Small intestine (tissue), 7 donors: Measurements from ENCODE around the gene ARL6IP5. TPM values are rescaled to one million over a fixed set of nuclear protein-coding genes. Genes with fewer than 3 reads are reported as not detected.

Experiments
- DNase-seq, 2 donors: peaks; one replicate each; pipeline versions ENCODE4 v3.0.0 to v3.0.0-alpha.2; 2013
- FAIRE-seq: peaks from 2 replicates; lab custom pipeline; 2012; peaks lifted over from hg19 to GRCh38; lab: Jason Lieb, UNC
- H3K27ac ChIP-seq, 3 donors: one replicate each; pipeline ENCODE4 v1.5.1; 2013; ENCODE audit warnings: low read length in 2 of 3, mild to moderate bottlenecking in 2 of 3, control low read depth in 1 of 3, inconsistent platforms in 1 of 3, low read depth in 1 of 3, moderate library complexity in 1 of 3
- H3K27me3 ChIP-seq, 3 donors: one replicate each; pipeline ENCODE4 v1.6.1; 2013; ENCODE audit warnings: low read length in 3 of 3, inconsistent platforms in 1 of 3; ENCODE audit not compliant: control insufficient read depth in 3 of 3, insufficient read depth in 3 of 3
- H3K36me3 ChIP-seq, 3 donors: one replicate each; pipeline ENCODE4 v1.6.1; 2013; ENCODE audit warnings: low read length in 3 of 3, inconsistent platforms in 1 of 3, low read depth in 1 of 3, mild to moderate bottlenecking in 1 of 3, moderate library complexity in 1 of 3; ENCODE audit not compliant: control insufficient read depth in 3 of 3, insufficient read depth in 2 of 3
- H3K4me1 ChIP-seq, 3 donors: one replicate each; pipeline ENCODE4 v1.6.1; 2013; ENCODE audit warnings: low read length in 2 of 3, inconsistent platforms in 1 of 3, low read depth in 1 of 3, mild to moderate bottlenecking in 1 of 3, moderate library complexity in 1 of 3; ENCODE audit not compliant: control insufficient read depth in 3 of 3, insufficient read depth in 2 of 3
- H3K4me3 ChIP-seq, 3 donors: one replicate each; pipeline ENCODE4 v1.5.1; 2013; ENCODE audit warnings: low read length in 3 of 3, control low read depth in 1 of 3, inconsistent platforms in 1 of 3, low read depth in 1 of 3, mild to moderate bottlenecking in 1 of 3, moderate library complexity in 1 of 3
- H3K9me3 ChIP-seq, 2 donors: one replicate each; pipeline ENCODE4 v1.6.1; 2013; ENCODE audit warnings: low read depth in 1 of 2, low read length in 1 of 2; ENCODE audit not compliant: control insufficient read depth in 2 of 2, insufficient read depth in 1 of 2
- WGBS, 3 donors: extraction: QIAGEN DNeasy Blood & Tissue Kit; methylation state at CpG; one replicate each; pipeline ENCODE4 v1.1.7; 2013; 5-methylcytosine and 5-hydroxymethylcytosine counted together
- polyA plus RNA-seq, 4 donors: library from polyadenylated mRNA; stranded (reverse) in 3 of 4; unstranded in 1 of 4; fragments of 200-250 nt in 3 of 4; fragments of 120-200 nt in 1 of 4; gene quantifications; one replicate each; pipeline versions ENCODE4 v1.2.1 to v1.2.3, GENCODE V29; 2013
- donor health status: healthy with polysubstance abuse.
- donor health status: control.
- donor health status: control.
- donor health status: Bipolar disorder and iron deficiency.
- donor health status: healthy.

ARL6IP5 gene
- polyA plus RNA-seq, 4 donors = 23.0 to 71.4 (median 56.9) TPM

DNA sequence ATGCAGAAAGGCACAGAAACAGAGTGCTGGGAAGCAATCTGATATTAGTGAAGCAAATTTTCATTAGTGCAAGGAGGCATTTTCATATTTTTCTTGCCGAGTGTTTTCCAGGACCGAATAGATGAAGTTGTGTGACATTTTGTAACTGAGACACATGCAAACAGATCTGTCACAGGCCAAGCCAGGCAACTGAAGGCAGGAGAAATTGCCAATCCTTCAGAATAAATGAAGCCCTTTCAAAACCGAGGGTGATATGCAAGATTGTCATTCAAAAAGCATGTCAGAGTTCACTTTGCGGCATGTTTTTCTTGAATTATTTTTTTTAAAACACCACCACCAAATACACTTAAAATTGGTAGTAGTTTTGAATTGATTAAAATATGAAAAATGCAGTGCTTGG lies 31.4 kb downstream of the ARL6IP5 start:
- no peak for DNase-seq
- WGBS, 3 donors = 30 to 64% (median 42%) methylated on average over 4 of the region's 4 CpGs
- H3K36me3 ChIP-seq = no peaks in the 10 kb centered on the region
- no peak for FAIRE-seq
- no peaks in the 10 kb centered on the region for H3K27me3 ChIP-seq
- no peak overlapping the region for H3K27ac ChIP-seq
- H3K4me3 ChIP-seq = no peak overlapping the region
- no peaks in the 10 kb centered on the region for H3K9me3 ChIP-seq
- no peaks in the 10 kb centered on the region for H3K4me1 ChIP-seq

DNA sequence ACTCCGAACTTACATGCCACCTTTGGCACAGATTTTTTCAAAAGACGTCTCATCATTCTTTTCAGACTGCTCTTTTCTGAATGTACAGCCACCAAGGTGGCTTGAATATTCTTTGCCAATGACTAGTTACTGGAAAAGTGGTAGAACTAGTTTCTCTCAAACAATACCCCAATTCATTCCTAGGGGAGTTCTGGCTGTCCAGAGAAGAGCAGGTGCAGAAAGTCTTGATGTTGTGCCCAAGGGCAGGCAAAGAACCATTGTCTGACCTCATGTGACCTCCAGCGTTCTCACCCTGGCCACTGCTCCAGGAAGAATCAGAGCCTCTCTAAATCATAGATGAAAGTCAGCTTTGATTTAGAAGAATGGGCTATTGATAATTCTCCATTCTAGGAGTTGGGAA lies 32.2 kb downstream of the ARL6IP5 start:
- H3K27me3 ChIP-seq = no peaks in the 10 kb centered on the region
- 13 to 63% (median 34%) methylated on average over 3 of the region's 3 CpGs for WGBS, 3 donors
- no peak overlapping the region for H3K4me3 ChIP-seq
- FAIRE-seq (no peak), DNase-seq (peak; percentile 18 to 21)
- H3K27ac ChIP-seq = no peak overlapping the region
- H3K36me3 ChIP-seq = no peaks in the 10 kb centered on the region
- no peaks in the 10 kb centered on the region for H3K4me1 ChIP-seq
- H3K9me3 ChIP-seq = no peaks in the 10 kb centered on the region

DNA sequence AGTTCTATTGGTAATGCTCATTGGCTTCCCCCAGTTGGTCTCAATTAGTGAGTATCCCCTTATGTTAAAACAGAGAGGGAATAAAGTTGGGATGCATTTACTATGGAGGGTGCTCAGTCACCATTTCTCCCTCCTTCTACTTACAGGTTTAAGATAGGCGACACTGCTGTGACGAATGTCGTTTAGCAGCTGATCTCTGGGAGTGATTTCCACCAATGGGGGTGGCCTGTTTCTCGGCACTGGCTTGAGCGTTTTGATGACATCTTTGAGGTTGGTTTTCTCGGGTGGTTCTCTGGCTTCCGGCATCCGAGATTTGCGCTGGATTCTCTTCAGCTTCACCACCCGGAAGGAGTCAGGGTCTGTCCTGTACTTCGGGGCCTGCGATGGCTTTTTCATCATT lies 33.8 kb downstream of the ARL6IP5 start:
- DNase-seq (no peak), FAIRE-seq (no peak)
- Histone ChIP-seq H3K36me3 (no peaks in the 10 kb centered on the region), H3K27ac (no peak overlapping the region), H3K27me3 (no peaks in the 10 kb centered on the region), H3K9me3 (no peaks in the 10 kb centered on the region), H3K4me3 (no peak overlapping the region), H3K4me1 (no peaks in the 10 kb centered on the region)
- WGBS, 3 donors = 94 to 97% (median 96%) methylated on average over 12 of the region's 12 CpGs

DNA sequence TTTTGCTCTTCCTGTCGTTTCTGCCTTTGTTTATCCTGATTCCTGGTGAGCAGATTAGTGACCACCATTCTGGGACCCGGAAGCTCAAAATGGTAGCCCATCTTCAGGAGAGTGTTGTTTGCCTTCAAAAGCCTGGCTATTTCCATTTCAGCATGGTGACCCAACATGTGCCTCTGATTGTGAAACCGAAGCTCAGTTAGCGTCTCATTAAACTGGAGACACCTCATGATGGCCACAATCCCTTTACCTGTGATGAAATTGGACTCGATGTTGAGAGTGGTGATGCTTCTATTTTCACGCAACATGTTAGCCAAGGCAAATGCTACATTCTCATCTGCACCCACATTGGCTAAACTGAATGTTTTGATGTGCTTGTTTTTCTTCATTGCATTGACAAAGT lies 34.4 kb downstream of the ARL6IP5 start:
- WGBS, 3 donors = 91 to 95% (median 92%) methylated on average over 6 of the region's 6 CpGs
- no peaks in the 10 kb centered on the region for H3K9me3 ChIP-seq
- no peak overlapping the region for H3K4me3 ChIP-seq
- DNase-seq (no peak), FAIRE-seq (no peak)
- no peak overlapping the region for H3K27ac ChIP-seq
- no peaks in the 10 kb centered on the region for H3K27me3 ChIP-seq
- no peaks in the 10 kb centered on the region for H3K4me1 ChIP-seq
- no peaks in the 10 kb centered on the region for H3K36me3 ChIP-seq

DNA sequence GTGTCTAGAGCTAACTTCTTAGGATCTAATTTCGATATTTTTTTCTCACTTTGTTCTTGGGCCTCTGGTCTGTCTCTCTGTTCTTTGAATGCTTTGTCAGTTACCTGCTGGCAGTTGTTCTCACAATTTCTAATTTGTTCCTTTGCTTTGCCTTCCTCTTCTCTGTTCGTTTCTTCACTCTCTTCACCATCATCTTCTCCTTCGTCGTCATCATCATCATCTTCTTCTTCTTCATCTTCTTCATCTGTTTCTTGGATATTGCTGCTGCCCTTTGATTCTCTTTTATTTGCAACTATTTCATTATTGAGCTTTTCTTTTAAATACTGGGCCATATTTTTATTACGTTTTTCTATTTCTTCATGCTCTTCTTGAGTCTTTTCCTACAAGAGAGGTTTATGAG lies 34.9 kb downstream of the ARL6IP5 start:
- no peaks in the 10 kb centered on the region for H3K4me1 ChIP-seq
- no peaks in the 10 kb centered on the region for H3K9me3 ChIP-seq
- H3K36me3 ChIP-seq = no peaks in the 10 kb centered on the region
- no peak overlapping the region for H3K27ac ChIP-seq
- DNase-seq (no peak), FAIRE-seq (no peak)
- no peak overlapping the region for H3K4me3 ChIP-seq
- H3K27me3 ChIP-seq = no peaks in the 10 kb centered on the region
- WGBS, 3 donors = 90 to 92% (median 91%) methylated on average over 5 of the region's 5 CpGs

DNA sequence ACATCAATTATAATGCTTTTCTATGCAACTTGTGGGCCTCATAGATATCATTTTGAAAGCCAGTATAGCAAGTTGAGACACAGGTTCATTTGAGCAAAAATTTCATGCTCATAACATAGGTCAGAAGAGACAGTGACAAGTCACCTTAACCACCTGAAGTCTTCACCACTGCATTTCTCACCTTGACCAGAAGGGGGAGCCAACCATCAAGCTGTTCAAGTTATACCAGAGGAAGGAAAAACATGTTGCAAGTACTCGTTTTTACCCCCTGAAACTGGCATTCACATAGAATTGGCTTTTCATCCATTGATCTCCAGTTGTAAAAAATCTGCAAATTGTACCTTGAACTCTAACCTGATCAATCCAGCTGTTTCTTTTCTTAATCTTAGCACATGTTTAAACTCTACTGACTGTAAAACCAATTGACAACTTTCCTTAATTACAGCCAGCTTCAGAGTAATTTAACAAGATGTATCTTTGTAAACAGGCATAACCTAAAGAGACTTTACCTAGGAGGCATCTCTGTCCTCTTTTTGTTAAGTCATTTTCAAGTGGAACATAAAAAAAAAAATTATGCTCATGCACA lies 36.2 kb downstream of the ARL6IP5 start:
- Histone ChIP-seq H3K4me1 (no peaks in the 10 kb centered on the region), H3K27me3 (no peaks in the 10 kb centered on the region), H3K27ac (no peak overlapping the region), H3K4me3 (no peak overlapping the region), H3K36me3 (no peaks in the 10 kb centered on the region), H3K9me3 (no peaks in the 10 kb centered on the region)
- FAIRE-seq (peak; percentile 62), DNase-seq (peak; percentile 85 to 87)
- 0 to 7% (median 0%) methylated on average over 1 of the region's 1 CpG for WGBS, 3 donors

DNA sequence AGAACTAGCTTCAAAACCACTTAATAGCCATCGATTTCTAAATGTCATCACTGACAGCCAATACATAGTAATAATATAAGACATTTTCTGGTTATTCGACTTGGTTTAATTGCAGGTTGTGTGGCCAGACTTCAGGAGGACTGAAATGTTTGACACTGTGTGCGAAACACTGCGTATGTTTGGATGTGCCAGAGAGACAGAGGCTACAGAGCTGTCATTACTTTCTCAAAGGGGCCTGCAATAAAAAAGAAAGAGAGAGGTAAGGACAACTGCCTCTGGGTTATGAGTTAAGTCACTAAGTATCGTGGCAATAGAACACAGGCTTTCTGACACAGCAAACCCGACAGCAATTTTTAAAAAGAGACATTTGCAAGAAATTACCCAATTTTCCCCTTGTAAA lies 36.8 kb downstream of the ARL6IP5 start:
- Histone ChIP-seq H3K4me1 (no peaks in the 10 kb centered on the region), H3K36me3 (no peaks in the 10 kb centered on the region), H3K9me3 (no peaks in the 10 kb centered on the region), H3K27me3 (no peaks in the 10 kb centered on the region), H3K4me3 (no peak overlapping the region), H3K27ac (no peak overlapping the region)
- DNase-seq (no peak), FAIRE-seq (no peak)
- WGBS, 3 donors = 84 to 88% (median 87%) methylated on average over 6 of the region's 6 CpGs

DNA sequence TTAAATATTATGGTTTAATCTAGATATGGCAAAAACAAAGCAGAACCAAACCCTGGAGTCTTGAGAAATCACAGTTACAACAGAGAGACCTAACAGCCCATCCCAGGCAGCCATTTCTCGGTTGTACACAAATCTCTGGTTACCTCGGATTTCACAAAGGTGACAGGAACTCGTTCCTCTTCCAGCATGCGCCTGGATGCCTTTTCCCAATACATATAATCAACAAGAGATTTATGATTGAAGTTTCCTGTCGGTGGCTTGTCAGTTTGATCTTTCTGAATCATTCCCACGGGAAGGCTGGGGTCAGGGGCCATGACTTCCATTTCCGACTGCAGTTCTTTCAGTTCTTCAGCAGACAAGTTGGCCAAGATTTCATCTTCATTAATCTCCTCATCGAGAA lies 37.2 kb downstream of the ARL6IP5 start:
- Histone ChIP-seq H3K4me3 (no peak overlapping the region), H3K27me3 (no peaks in the 10 kb centered on the region), H3K4me1 (no peaks in the 10 kb centered on the region), H3K36me3 (no peaks in the 10 kb centered on the region), H3K27ac (no peak overlapping the region), H3K9me3 (no peaks in the 10 kb centered on the region)
- DNase-seq (no peak), FAIRE-seq (no peak)
- WGBS, 3 donors = 36 to 59% (median 55%) methylated on average over 8 of the region's 8 CpGs

DNA sequence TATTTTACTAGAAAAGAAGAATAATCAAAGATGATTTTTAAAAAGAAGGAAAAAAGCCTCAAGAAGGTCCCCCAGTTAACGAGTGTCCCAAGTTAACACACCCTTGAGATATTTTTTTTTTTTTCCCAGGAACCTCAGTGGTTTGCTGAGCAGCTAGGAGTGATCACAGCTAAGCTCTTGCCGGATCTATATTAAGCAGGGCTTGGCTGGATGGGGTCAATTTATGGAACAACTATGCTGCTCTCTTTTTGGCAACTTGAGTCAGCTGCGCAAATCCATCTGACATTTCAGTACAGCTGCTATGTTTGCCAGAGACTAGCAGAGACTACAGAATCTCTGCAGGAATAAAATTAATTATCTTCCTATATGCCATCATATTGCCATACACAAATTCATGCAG lies 37.7 kb downstream of the ARL6IP5 start, which contains the start of gene LMOD3:
TSS of gene LMOD3 (minus strand) at position 193 of the 400 bp plus-strand sequence. CDS start 209 bp downstream, outside the sequence.
- H3K36me3 ChIP-seq = no peaks in the 10 kb centered on the region
- DNase-seq = no peak
- 73 to 84% (median 83%) methylated on average over 3 of the region's 3 CpGs for WGBS, 3 donors
- H3K9me3 ChIP-seq = no peaks in the 10 kb centered on the region
- H3K27ac ChIP-seq = no peak within 1 kb of the TSS
- H3K4me3 ChIP-seq = no peak within 1 kb of the TSS
- H3K27me3 ChIP-seq = no peaks in the 10 kb centered on the region
- H3K4me1 ChIP-seq = no peaks in the 10 kb centered on the region
- no peak for FAIRE-seq
